ENCODE results near the gene HIF3A. TPM values are rescaled to one million over a fixed set of nuclear protein-coding genes. Genes with fewer than 3 reads are reported as not detected.

The HIF3A gene
- total RNA-seq, 1 experiment from 2014 or later, result 0.98 TPM

DNA sequence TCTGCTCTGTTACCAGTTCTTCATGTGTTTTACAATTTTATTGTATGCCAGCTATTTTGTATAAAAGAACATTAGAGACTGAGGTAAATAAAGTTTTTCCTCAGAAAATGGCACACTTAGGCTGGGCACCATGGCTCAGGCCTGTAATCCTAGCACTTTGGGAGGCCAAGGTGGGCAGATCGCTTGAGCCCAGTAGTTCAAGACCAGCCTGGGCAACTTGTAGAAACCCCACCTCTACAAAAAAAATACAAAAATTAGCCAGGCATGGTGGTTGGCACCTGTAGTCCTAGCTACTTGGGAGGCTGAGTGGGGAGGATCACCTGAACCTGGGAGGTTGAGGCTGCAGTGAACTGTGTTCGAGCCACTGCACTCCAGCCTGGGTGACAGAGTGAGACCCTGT lies 84.5 kb downstream of the HIF3A start:
- CTCF ChIA-PET, result no interaction called here
- no peak for TF ChIP-seq POLR2A (IDR thresholded peaks at IDR 0.05; ENCODE audit: borderline replicate concordance, extremely low read depth, insufficient read depth, insufficient read length)
- no peak for TF ChIP-seq CBX3 (IDR thresholded peaks at IDR 0.05; ENCODE audit: low read depth)
- TF ChIP-seq, protein P1, sequence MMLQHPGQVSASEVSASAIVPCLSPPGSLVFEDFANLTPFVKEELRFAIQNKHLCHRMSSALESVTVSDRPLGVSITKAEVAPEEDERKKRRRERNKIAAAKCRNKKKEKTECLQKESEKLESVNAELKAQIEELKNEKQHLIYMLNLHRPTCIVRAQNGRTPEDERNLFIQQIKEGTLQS (IDR thresholded peaks at IDR 0.05), result no peak
- TF ChIP-seq TCF7L2 (IDR thresholded peaks at IDR 0.05; ENCODE audit: borderline replicate concordance, extremely low read depth, insufficient read depth, insufficient read length), result no peak
- H3K9me2 ChIP-seq (ENCODE audit: insufficient read depth), result no peaks in the 10 kb centered on the region
- POLR2A ChIA-PET, result no interaction called here
- 0 out of 2 replicates have a peak, but pooled peaks cover 7% of the 10 kb centered on the region for H4K20me1 ChIP-seq (ENCODE audit: insufficient read depth)
- H3K27ac ChIP-seq (ENCODE audit: low read depth, low read length), result no peak overlapping the region
- H3K79me2 ChIP-seq (ENCODE audit: insufficient read depth, low read length), result peaks cover 45% of the 10 kb centered on the region
- no peaks in the 10 kb centered on the region for H3K9me3 ChIP-seq (ENCODE audit: control insufficient read depth in 1 of 2, insufficient read depth in 1 of 2, low read depth in 1 of 2, low read length in 2 of 2)
- no peaks in the 10 kb centered on the region for H3K4me1 ChIP-seq (ENCODE audit: control insufficient read depth in 1 of 2, insufficient read depth in 2 of 2, low read length in 2 of 2)
- no TSS peak for BruUV-seq (replicated peaks)
- ATAC-seq (no peak), DNase-seq (ENCODE audit: low read depth, low spot score) (no peak)
- H3K9ac ChIP-seq (ENCODE audit: low read length), result no peak overlapping the region
- RAD21 ChIA-PET (ENCODE audit: low non-redundant PET in 1 of 2, low total read pairs in 2 of 2, uncharacterized antibody in 2 of 2, unreplicated experiment in 2 of 2), result no interaction called here
- no peak overlapping the region for H3K4me2 ChIP-seq (ENCODE audit: low read length)
- no peak overlapping the region for H2AFZ ChIP-seq (ENCODE audit: low read depth, low read length, poor library complexity, severe bottlenecking)
- peaks cover 45 to 66% of the 10 kb centered on the region in 2 experiments for H3K36me3 ChIP-seq (ENCODE audit: control insufficient read depth in 1 of 2, insufficient read depth in 2 of 2, low read length in 2 of 2)
- no peaks in the 10 kb centered on the region for H3K27me3 ChIP-seq (ENCODE audit: insufficient read depth, low read length)
- H3K4me3 ChIP-seq (replicated peaks in 1 of 2; ENCODE audit: low read depth in 1 of 2, low read length in 2 of 2), result no peak overlapping the region
- intact Hi-C loops (cut with micrococcal nuclease), result no loop called here

DNA sequence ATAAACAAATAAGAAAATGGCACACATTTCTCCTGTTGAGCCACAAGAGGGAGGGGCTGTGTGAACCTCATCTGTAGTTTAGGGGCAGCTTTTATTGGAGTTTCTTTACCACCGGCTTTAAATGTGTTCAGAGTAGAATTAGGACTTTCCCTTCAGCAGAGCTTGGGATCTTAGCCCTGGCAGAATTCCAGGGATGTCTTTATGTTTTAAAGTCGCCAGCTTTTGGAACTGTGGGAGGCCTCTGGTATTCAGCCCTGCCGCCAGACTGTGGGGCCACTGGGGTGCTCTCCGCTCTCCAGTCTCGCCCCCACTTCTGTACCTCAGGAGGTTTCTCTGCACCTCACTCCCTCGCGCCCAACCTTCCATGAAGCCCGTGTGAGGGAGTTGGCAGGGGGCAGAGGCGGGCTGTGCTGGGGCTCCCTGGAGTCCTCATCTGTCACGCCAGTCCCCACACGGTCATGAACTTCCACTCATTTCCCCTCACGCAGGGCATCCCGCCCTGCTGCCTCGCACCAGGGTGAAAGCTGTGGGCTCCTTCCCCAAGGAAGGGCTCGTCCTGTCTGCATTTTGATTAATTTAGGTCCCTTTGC lies 85.0 kb downstream of the HIF3A start:
- no TSS peak for BruUV-seq (replicated peaks)
- H3K36me3 ChIP-seq (ENCODE audit: control insufficient read depth in 1 of 2, insufficient read depth in 2 of 2, low read length in 2 of 2), result peaks cover 40 to 62% of the 10 kb centered on the region in 2 experiments
- peaks cover 43% of the 10 kb centered on the region for H3K79me2 ChIP-seq (ENCODE audit: insufficient read depth, low read length)
- CTCF ChIA-PET, result interaction anchor here (0.9 kb wide), 1 partner anchor 8 kb away, joined by 3 read pairs; no protein-coding TSS in a partner anchor
- no peak overlapping the region for H3K4me2 ChIP-seq (ENCODE audit: low read length)
- TF ChIP-seq, protein P2, sequence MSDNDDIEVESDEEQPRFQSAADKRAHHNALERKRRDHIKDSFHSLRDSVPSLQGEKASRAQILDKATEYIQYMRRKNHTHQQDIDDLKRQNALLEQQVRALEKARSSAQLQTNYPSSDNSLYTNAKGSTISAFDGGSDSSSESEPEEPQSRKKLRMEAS (IDR thresholded peaks at IDR 0.05), result no peak
- no peaks in the 10 kb centered on the region for H3K9me3 ChIP-seq (ENCODE audit: control insufficient read depth in 1 of 2, insufficient read depth in 1 of 2, low read depth in 1 of 2, low read length in 2 of 2)
- no peaks in the 10 kb centered on the region for H3K27me3 ChIP-seq (ENCODE audit: insufficient read depth, low read length)
- H3K4me1 ChIP-seq (ENCODE audit: control insufficient read depth in 1 of 2, insufficient read depth in 2 of 2, low read length in 2 of 2), result no peaks in the 10 kb centered on the region
- no peak for DNase-seq (ENCODE audit: low read depth, low spot score)
- intact Hi-C loops (cut with micrococcal nuclease), result no loop called here
- H3K9me2 ChIP-seq (ENCODE audit: insufficient read depth), result no peaks in the 10 kb centered on the region
- H3K27ac ChIP-seq (ENCODE audit: low read depth, low read length), result no peak overlapping the region
- no peak overlapping the region for H3K9ac ChIP-seq (ENCODE audit: low read length)
- no peak overlapping the region for H2AFZ ChIP-seq (ENCODE audit: low read depth, low read length, poor library complexity, severe bottlenecking)
- ATAC-seq, result no peak
- H3K4me3 ChIP-seq (replicated peaks in 1 of 2; ENCODE audit: low read depth in 1 of 2, low read length in 2 of 2), result no peak overlapping the region
- H4K20me1 ChIP-seq (ENCODE audit: insufficient read depth), result 0 out of 2 replicates have a peak, but pooled peaks cover 7% of the 10 kb centered on the region
- RAD21 ChIA-PET (ENCODE audit: low non-redundant PET in 1 of 2, low total read pairs in 2 of 2, uncharacterized antibody in 2 of 2, unreplicated experiment in 2 of 2), result no interaction called here
- POLR2A ChIA-PET, result no interaction called here

Data from HCT116 (cell line).